Activated T-cell treated with anti-CD3 and anti-CD28 coated beads for 24 hours (primary cell): ENCODE data around the gene IL17B.

ENCODE experiments used
- DNase-seq: peaks from one replicate; pipeline ENCODE4 v3.0.0-alpha.2; 2020; ENCODE audit warnings: low read depth

Gene IL17B, protein sequence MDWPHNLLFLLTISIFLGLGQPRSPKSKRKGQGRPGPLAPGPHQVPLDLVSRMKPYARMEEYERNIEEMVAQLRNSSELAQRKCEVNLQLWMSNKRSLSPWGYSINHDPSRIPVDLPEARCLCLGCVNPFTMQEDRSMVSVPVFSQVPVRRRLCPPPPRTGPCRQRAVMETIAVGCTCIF

GRCh38 chr5:149379177-149379761, at the start of gene IL17B:
Gene IL17B, minus strand, starts transcription at chr5:149379292. Its CDS starts 67 bp downstream, at chr5:149379225.
- DNase-seq: no peak

GRCh38 chr5:149428032-149428431, 48.9 kb upstream of the IL17B start:
- DNase-seq: no peak

GRCh38 chr5:149427374-149427773, 48.3 kb upstream of the IL17B start:
- no peak for DNase-seq

GRCh38 chr5:149426931-149427330, 47.8 kb upstream of the IL17B start:
- DNase-seq: no peak

DNA sequence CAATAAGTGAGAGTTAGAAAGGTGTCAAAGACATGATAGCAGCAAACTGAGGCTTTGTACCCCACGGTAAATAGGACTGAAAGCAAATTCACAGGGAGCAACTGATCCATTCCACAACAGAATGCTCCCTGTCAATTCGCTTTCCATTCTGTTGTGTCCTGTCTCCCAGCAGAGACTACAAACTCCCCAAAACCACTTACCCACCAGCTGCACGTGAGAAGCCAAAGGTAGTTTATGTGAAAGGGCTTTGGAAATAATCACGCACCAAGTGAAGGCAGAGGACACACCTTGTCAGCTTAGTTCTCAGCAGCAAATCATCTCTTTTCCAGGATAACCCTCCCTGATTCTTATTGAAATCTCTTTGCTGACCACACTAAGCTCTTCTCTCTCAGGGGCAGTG, 46.6 kb upstream of the IL17B start:
- DNase-seq: no peak

DNA sequence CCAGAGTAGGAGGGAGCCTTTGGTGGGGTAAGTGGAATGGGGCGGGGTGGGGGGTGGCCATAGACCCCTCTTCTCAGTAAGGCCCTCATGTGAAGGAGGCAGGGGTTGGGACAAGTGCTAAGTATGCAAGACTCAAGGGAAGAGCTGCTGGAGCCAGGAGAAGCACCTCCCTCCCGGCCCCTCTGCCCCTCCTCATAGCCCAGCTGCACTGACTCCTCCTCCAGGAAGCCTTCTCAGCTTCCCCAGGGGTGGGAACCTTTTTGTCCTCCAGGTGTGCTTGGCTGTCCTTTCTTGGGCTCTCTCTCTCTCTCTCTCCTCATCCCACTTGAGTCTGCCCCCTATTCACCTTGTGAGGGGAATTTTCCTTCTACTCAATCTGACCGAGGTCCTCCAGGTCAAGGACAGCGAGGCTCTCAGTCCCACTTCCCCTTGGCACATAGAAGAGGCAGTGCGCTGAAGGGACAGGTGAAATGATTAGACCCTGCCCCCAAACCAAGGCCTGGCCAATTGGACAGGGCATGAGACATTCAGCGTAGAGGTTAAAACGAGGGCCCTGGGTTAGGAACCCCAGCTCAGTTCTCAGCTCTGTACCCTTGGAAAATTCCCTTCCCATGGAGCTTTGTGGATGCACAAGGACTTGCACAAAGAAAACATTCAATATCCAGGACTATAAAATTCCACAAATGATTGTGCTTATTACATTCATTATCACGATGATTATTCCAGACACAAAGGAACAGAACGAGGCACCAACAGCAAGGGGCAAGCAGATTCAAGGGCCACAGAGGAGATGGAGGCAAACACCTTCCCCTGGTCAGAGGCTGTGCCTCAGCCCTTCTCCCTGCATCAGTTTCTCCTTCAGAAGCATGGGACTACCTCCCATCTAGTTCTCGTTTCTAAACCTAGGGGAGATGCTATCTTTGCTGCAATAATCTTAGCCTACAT, 45.6 kb upstream of the IL17B start:
- DNase-seq: no peak

- DNase-seq: no peak
Observed at GRCh38 chr5:149423794-149424268, 44.7 kb upstream of the IL17B start.

DNA sequence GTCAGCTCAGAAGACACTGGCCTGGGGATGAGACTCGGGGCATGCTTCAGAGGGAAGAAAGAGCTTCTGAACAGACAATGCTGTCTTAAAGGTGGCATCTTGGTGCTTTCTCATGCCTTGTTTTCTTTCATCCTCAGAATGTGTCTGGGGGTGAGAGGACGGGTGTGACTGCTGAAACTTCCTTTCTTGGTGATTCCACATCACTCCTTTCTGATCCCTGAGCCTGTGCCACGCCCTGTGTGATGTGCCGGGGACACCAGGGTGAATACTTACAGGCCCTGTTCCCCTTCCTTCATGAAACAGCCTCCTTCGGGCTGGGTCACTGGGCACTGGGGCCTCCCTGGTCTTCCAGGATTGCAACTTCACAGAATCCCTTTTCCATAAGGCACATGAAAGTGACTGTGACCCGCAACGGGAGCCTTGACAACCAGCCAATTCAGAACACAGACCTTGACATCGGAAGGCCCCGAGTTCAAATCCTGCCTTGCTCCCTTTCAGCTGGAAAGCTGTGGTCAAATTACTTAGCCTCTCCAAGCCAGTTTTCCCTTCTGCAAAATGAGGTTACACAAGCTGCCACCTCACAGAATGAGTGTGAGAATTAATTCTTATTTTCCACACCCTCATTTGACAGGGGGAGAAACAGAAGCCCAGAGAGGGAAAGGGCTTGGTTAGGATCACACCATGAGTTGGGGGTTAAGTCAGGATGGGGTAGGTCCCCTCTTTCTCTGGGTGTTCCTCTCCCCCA, 44.1 kb upstream of the IL17B start:
- no peak for DNase-seq

GRCh38 chr5:149422366-149423048, 43.4 kb upstream of the IL17B start:
- DNase-seq: no peak

DNA sequence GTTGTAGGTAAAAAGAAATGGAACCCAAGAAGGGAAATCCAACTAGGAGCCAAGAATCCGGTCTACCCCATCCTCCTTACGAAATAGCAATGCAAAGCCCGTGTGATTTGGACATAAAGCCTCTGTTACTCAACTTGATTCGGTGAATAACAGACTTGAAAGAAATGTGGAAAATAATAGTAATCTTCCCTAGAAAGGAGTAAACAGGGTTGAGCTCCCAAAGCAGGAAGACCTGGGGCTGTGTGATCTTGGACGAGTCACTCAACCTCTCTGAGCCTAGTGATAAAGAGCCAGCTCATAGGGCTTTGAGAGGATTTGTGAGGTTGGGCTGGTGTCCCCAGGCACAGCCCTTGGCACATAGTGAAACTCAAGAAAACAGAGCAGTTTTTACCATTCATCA, 42.7 kb upstream of the IL17B start:
- no peak for DNase-seq

DNA sequence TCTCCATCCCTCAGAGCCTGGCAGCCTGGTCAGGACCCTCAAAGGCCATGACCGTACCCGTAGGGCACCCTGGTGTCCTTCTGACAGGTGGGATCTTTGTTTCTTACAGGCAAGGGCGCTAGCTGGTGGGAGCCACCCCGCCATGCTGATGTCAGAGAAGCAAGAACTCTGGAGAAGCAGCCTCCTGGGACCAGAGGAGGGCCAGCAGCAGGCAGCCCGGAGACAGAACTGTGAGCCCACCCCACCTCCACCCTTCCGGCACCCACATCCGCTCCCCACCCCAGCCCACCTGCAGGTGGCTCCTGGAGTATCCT, 42.2 kb upstream of the IL17B start:
- DNase-seq: no peak

DNA sequence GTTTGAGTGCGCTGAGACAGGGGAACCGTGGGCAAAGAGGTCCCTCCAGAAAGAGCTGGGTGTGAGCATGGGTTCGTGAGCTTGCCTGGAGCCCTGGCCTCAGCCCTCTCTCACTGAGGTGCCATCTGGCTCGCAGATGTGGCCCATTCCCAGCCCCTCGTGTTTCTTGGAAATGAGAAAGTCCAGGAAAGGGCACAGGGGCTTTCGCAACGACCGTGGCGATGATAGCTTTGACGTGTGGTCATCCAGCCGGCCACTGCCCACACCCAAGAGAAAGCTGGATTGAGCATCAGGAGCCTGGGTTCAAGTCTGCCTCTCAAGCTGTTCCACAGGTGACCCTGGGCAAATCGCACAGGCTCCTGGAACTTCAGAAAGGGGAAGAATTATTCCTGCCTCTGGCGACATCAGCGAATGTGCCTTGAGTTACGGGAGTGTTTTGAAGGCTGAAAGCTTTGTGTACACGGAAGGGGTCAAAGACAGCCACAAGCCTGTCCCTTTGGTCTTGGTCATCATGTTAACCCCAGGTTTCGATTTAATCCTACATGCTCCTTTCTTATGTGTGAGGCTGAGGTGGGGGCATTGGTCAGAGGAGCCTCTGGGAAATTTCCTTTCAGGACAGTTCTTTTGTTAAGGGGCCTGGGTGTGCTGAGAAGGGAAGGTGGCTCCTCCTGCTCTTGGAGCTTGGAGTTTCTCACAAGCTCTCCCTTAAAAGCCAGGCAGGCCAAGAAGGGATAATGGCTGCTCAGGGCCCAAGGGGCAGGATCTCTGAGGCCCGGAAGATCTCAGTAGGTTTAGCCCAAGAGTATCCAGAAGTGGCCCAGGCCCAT, 41.7 kb upstream of the IL17B start:
- DNase-seq: no peak

GRCh38 chr5:149419859-149420544, 40.9 kb upstream of the IL17B start:
- DNase-seq: no peak

GRCh38 chr5:149419532-149419858, 40.4 kb upstream of the IL17B start:
- no peak for DNase-seq

DNA sequence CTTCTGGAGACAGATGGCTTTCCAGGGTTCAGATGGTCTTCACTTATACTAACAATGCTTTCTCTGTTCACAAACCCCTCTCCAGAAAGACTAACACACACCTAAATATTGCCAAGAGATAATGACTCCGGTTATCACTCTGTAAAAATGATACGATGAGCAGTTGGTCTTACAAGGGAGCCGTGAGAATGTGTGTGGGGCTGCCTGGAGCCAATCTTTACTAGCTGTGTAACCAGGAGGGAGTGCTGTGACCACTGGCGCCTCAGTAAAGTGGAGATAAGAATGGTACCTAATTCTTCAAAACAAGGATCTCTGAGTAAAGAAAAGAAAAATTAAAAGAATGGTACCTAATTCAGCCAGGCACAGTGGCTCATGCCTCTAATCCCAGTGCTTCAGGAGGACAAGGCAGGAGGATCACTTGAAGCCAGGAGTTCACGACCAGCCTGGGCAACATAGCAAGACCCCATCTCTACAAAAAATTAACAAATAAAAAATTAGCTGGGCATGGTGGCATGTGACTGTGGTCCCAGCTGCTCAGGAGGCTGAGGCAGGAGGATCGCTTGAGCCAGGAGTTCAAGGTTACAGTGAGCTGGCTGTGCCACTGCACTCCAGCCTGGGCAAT, 39.9 kb upstream of the IL17B start:
- no peak for DNase-seq

DNA sequence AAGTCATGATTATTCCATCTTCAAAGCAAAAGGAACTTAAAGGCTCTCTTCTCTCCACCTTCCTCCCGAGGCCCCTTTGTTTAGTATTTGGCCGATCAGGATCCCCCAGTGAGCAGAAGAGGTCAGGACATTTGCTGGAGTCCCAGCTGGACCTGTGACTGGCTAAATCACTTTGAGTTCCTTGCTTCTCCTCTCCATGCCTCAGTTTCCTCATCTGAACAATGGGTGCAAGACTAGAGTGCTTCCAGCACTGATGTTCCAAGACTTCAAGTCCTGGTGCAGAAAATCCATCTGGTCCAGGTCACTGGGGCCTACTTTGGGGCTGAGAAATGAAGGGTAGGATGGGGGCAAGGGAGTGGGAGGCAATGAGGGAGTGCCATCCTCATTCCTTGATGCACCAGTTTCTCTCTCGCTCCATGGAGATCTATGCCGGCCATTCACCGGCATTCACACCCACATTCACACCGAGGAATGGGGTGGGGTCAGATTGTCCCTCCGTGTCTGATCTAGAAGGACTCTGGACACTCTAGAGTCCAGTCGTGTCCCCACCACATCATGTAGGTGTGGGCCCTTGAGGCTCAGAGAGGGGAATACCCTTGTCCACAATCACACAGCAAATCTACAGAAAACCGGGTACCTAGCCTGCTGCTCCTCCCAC, 38.7 kb upstream of the IL17B start:
- no peak for DNase-seq

DNA sequence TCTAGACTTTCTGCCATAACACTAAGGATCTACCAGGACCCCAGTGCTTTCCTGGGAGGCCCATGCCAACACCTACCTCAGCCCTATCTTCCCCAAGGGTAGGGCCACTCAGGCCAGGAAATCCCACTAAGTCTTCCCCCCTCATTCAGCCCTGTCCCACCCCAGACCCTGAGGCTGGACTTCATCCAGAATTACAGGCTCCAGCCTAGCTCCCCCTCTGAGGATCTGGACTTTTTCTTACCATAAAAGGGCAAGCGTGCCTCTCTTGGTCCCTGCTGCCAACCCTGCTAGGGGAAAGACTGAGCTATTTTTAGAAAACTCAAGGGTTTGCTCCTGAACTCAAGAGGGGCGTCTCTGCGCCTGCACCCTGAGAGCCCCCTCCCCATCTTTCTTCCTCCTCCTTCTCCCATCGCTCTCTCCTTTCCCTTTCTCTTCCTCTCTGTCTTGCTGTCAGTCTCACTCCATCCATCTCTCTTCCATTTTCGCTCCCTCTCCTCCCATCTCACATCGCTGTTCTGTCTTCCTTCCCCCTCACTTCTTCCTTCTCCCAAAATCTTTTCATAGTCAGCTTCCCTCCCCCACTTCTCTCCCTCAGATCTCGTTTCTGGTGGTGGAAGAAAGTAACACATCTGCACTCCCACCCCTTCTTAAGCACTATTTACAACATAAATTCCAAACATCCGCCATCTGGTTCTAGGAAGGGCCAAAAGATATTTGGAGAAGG, 38.1 kb upstream of the IL17B start:
- DNase-seq: no peak

GRCh38 chr5:149415066-149415967, 36.2 kb upstream of the IL17B start:
- no peak for DNase-seq
